ENCODE measurements around the gene BRCC3. TPM values are rescaled to one million over a fixed set of nuclear protein-coding genes. Genes with fewer than 3 reads are reported as not detected.
"Not testable (repeated sequence)": the region's sequence is repeated elsewhere in the genome, so short reads cannot be mapped to it uniquely, and the experiment has no call there.

Gene BRCC3
- total RNA-seq, 1 donor from 2014 or later: 8.0 TPM

GRCh38 chrX:155143959-155144548 lies 72.7 kb downstream of the BRCC3 start:
- DNase-seq (ENCODE audit: low read depth): no peak

- DNase-seq (ENCODE audit: low read depth): no peak
These were observed 73.6 kb downstream of the BRCC3 start for GRCh38 chrX:155144926-155145325.

DNA sequence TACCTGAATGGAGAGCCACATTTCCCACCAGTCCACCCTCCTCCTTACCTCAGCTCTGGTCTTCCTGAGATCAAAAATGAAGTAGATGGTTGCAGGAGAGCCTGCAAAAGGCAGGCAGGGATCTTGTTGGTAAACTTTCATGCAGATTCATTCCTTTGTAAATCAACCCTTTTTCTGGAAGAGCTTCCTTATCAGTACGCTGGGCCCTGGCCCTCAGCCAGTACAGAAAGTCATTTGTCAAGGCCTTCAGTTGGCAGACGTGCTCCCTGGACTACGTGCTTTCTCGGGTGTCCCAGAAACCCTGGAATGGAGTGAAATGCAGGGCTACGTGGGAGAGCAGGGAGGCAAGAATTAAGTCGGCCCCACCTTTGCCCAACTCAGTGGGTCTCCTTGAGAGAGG lies 76.3 kb downstream of the BRCC3 start:
- DNase-seq (ENCODE audit: low read depth): not testable (repeated sequence)

- not testable (repeated sequence) for DNase-seq (ENCODE audit: low read depth)
These were observed 76.9 kb downstream of the BRCC3 start for GRCh38 chrX:155148166-155148565.

- peak; percentile 8 for DNase-seq (ENCODE audit: low read depth)
These were observed 77.6 kb downstream of the BRCC3 start for GRCh38 chrX:155148724-155149537.

DNA sequence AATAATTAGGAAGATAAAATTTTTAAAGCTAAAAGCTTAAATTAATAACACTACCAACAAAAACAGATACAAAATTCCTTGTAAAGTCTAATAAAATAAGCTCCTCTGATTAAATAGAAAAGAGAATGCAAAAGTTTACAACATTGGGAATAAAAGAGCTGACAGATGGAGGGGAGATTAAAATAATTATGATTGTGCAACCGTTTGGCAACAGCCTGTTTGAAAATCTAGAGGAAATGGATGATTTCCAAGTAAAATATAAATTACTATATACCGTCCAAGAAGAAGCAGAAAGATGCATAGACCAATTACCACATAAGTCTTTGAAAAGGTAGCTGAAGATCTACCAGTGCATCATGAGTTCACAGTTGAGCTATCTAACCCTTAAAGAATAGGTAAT lies 98.6 kb downstream of the BRCC3 start:
- DNase-seq (ENCODE audit: low read depth): no peak

Other genes with a start within 250 kb of the BRCC3 start
- not detected in 2 replicates for gene SMIM9, start 236.8 kb upstream of the BRCC3 start, total RNA-seq
- 2.4 and 3.7 TPM in 2 replicates for gene F8A1, start 185.2 kb upstream of the BRCC3 start, total RNA-seq
- gene F8, start 48.8 kb upstream of the BRCC3 start, total RNA-seq: 4.1 and 9.3 TPM in 2 replicates
- 73.3 and 86.8 TPM in 2 replicates for gene FUNDC2, start 44.7 kb upstream of the BRCC3 start, total RNA-seq
- gene CMC4, start 372 bp upstream of the BRCC3 start, total RNA-seq: 17.4 and 25.2 TPM in 2 replicates
- gene MTCP1, start 372 bp upstream of the BRCC3 start, total RNA-seq: 0.68 and 1.1 TPM in 2 replicates
- 80.2 and 80.8 TPM in 2 replicates for gene VBP1, start 145.0 kb downstream of the BRCC3 start, total RNA-seq
- gene RAB39B, start 193.0 kb downstream of the BRCC3 start, total RNA-seq: 0.16 TPM in 1 of 2 replicates, not detected in the other

All from myocyte (in vitro differentiated cells).